G401.6 (cell line): ENCODE measurements around the gene PIGS.

Experiments
- FAIRE-seq: peaks from 2 replicates; lab custom pipeline; 2012; peaks lifted over from hg19 to GRCh38; lab: Jason Lieb, UNC

The PIGS gene

GRCh38 chr17:28506763-28507487 lies 64.4 kb downstream of the PIGS start:
- no peak for FAIRE-seq

- FAIRE-seq, result no peak
These were observed 65.2 kb downstream of the PIGS start, which contains the start of gene FOXN1 for GRCh38 chr17:28505986-28506665. TSS of gene FOXN1 (plus strand) at chr17:28506348. CDS start at chr17:28523970, 17,622 bp downstream.

GRCh38 chr17:28503420-28503819 lies 67.9 kb downstream of the PIGS start:
- no peak for FAIRE-seq
